CMK (cell line): ENCODE data around the gene FCRL4.
"Not testable (repeated sequence)": the region's sequence is repeated elsewhere in the genome, so short reads cannot be mapped to it uniquely, and the experiment has no call there.

Source experiments
- DNase-seq: peaks from one replicate; pipeline ENCODE4 v3.0.0-alpha.2; 2010; ENCODE audit warnings: low read depth

FCRL4 gene

GRCh38 chr1:157551694-157552693 lies 45.9 kb downstream of the FCRL4 start, which contains the start of gene FCRL5:
Gene FCRL5, minus strand, starts transcription at chr1:157552515. Its CDS starts 153 bp downstream, at chr1:157552362.
- no peak for DNase-seq

- not testable (repeated sequence) for DNase-seq
Observed at GRCh38 chr1:157548081-157548480, 49.8 kb downstream of the FCRL4 start.

GRCh38 chr1:157542676-157543075 lies 55.2 kb downstream of the FCRL4 start:
- no peak for DNase-seq

GRCh38 chr1:157540852-157541251 lies 57.0 kb downstream of the FCRL4 start:
- no peak for DNase-seq

GRCh38 chr1:157540160-157540748 lies 57.6 kb downstream of the FCRL4 start:
- no peak for DNase-seq

GRCh38 chr1:157539568-157539967 lies 58.3 kb downstream of the FCRL4 start:
- no peak for DNase-seq

- no peak for DNase-seq
Observed at GRCh38 chr1:157532569-157532968, 65.3 kb downstream of the FCRL4 start.

GRCh38 chr1:157523774-157524493 lies 74.0 kb downstream of the FCRL4 start:
- DNase-seq, result no peak
